NCI-H187 (cell line): Measurements from ENCODE around the gene KCP.
A peak's percentile ranks its signal among the peaks of the same experiment; 100 is the strongest.

Experiments used
- DNase-seq, 2 experiments: peaks; one replicate each; lab custom pipeline; 2025; lab: John Stamatoyannopoulos, UW

Gene KCP

DNA sequence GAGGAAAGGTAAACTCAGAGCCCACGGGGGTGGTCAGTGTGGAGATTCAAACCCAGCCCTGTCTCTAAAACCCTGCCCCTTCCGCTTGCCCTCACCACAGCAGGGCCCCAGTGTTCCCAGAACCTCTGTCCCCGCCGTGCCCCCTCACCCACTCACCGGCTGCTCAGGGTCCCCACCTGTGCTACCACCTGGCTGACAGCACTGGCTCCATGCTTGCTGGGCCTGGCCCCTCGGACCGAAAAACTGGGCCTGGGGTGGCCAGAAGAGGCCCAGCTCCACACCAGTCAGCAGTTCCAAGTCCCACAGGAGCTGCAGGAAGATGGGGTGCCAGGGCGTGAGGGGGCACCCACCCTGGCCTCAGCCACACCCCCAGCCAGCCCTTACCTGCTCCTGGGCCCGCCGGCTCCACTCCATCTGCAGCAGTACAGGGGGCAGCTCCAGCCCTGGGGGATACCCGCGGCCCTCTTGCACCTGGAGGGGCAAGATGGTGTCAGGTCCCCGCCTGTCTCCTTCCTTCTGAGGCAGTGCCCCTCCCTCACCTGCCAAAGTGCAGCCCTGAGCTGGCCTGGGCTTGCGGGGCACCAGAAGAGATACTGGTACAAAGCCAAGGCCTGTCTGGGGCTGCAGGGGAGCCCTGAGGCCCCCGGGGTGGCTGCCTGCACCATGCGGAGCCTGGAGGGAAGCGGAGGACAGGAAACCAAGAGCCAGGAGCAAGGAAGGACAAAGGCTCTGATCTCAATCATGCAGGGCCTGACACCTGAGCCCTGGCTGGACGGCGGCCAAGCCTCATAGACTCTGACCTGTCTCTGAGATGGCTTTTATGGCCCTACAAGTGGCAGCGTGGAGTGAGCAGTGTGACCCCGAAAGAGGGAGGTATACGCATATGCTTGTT, 36.1 kb downstream of the KCP start:
- peak in 1 of 2 experiments; percentile 41 for DNase-seq

GRCh38 chr7:128873234-128873633, 37.3 kb downstream of the KCP start:
- no peak for DNase-seq

DNA sequence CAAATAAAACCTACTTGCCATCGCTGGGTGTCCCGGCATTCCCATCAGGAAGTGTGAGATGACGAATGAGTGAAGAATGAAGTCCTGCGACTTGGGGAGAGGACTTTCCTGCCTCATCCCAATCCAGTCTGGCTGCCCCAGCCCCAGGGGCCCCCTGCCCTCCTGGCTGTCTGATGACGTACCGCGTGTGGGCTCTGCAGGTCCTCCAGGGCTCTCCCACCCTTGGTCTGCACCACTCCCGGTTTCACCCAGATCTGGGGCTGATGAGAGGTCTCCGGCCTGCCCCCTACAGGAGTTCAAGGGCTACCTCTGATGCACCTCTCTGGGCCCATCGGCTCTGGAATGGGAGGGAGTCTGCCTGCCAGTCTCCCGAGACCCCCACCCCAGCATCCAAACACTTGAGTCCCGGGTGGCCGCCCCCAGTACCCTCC, 38.1 kb downstream of the KCP start:
- DNase-seq: no peak

DNA sequence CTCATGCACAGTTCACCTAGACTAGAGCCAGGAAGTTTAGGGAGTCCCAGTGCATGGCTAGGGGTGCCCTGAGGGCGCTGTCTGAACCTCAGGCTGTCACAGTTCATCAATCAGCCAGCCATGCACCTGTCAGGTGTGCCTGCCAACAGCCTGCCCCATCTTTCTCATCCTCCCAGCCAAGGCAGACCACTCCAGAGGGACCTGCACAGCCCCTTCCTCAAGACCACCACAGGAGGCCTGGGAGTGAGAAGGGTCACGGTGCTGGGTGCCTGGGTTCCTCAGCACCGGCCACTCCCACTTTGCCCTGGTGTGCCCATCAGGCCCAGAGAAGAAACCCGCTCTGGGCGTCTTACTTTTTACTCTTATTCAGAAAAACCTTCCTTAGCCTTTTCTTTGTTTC, 39.5 kb downstream of the KCP start:
- DNase-seq: no peak

GRCh38 chr7:128869944-128870285, 40.6 kb downstream of the KCP start:
- DNase-seq: no peak

DNA sequence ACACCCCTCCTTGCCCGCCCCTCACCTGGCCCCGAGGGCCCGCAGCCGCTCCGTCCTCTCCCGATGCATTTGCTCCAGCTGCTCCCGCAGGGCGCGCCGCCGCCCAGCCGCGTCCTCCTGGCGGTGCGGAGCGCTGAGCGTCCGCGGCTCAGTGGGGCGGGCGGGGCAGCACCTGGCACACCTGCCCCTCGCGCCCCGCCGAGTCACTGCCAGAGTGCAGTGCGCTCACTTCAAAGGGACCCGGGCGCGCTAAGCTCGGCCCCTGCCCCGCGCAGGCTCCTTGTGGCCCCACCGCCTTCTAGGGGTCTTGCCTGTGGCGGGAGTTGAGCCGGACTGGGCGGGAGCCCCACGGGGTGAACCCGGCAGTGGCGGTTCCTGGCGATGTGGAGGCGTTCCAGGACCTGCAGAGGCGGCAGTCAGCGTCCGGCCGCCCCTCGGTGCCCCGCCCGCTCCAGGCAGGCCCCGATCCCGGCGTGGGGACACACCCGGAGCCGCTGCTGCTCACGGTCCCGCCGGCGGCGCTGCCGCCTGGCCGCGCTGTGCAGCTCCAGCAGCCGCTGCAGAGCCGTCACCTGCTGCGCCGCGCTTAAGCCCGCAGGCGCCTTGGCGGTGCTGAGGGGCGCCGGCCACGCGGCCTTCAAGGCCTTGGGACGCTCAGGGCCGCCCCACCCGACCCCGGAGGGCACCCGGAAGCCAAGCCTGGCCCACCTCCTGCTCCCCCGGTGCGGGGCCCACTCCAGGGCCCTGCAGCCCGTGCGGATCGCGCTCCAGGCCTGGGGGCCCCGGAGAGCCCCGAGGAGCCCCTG, 41.2 kb downstream of the KCP start:
- peak in 1 of 2 experiments; percentile 42 for DNase-seq

DNA sequence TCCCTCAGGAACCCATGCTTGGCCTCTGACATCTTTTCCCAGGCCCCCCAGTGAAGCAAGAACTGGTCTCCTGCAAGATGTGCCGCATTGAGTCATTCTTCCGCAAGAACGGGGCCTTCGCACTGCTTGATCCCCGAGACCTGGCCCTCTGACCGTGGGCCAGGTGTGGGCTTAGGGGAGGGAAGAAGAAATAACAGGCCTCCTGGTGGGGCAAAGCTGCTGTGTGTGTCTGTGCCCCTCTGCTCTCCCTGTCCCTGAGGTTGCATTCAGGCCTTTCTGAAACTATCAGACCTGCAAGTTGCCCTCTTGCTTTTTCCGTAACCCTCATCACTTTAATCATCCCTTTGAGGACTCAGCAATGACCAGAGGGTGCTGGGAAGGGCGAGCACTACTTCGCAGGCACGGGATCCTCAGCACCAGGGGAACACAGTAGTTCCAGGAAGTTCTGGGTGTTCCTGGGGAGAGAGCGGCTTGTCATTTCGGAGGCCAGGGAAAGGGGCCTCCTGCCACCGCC, 41.8 kb downstream of the KCP start:
- no peak for DNase-seq

DNA sequence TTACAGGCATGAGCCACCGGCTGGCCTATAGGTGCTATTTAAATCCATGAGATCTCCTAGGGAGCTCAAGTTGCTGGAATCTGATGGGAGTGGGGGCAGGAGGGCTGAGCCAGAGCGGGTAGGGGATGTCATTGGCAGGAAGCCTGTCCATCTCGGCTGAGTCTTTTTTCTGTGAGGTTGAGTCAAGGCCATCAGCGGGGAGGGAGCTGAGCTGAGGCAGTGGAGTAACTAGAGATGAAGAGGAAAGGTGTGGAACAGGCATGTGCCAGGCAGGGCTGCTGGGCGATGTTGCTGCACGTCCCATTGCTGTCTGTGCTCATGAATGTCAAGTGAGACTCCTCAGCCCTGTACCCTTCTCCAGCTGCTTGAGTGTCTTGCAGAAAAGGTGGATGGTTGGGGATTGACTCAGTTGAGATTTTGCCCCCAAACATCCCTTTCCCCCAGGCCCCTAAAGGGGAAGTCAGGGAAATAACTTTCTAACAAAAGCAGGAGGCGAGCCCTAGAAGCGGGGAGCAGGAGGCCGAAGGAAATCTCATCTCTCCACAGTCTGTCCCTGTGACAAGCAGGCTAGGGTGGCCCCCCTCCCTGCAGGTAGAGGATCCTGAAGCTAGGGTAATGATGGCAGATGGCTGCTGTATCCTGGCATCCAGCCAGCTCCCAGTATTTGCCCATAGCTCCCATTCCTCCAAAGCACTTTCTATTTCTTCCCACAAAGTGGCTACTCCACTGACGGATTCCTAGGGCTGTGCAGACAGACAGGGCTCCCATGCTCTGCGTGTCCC, 42.5 kb downstream of the KCP start:
- DNase-seq: peak; percentile 73 to 83

GRCh38 chr7:128867241-128867640, 43.3 kb downstream of the KCP start:
- DNase-seq: no peak

GRCh38 chr7:128865996-128866877, 44.3 kb downstream of the KCP start:
- DNase-seq: no peak

- DNase-seq: no peak
Measured at GRCh38 chr7:128865303-128865702, 45.2 kb downstream of the KCP start.

DNA sequence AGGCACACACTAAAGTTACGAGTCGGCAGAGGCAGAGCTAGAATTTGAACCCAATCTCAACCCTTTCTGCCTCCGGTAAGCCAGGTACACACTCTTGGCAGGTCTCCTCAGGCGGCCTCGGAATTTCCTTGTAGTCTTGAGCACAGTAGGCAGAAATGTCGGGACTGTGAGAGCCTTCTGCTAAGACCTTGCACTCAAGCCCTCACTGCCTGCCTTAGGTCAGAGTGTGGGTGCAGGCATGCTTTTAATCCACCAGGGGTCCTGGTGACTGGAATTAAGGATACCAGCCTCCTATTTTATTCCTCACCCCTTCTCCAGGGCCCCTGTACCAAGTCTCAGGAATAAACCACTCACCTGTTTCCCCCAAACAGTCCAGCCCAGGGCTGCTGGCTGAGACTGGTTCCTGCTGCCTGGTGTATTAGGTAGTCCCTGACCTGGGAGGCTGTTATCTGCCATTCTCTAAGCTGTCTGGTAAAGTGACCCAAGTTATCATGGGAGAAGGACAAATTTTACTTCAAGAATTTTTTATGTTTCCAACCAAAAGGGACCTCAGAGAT, 47.0 kb downstream of the KCP start:
- no peak for DNase-seq

- peak; percentile 98 for DNase-seq
Measured at GRCh38 chr7:128862571-128863432, 47.7 kb downstream of the KCP start, which contains the start of gene ATP6V1F. ATP6V1F (plus strand) TSS chr7:128862856; CDS start chr7:128862905, 49 bp downstream.

DNA sequence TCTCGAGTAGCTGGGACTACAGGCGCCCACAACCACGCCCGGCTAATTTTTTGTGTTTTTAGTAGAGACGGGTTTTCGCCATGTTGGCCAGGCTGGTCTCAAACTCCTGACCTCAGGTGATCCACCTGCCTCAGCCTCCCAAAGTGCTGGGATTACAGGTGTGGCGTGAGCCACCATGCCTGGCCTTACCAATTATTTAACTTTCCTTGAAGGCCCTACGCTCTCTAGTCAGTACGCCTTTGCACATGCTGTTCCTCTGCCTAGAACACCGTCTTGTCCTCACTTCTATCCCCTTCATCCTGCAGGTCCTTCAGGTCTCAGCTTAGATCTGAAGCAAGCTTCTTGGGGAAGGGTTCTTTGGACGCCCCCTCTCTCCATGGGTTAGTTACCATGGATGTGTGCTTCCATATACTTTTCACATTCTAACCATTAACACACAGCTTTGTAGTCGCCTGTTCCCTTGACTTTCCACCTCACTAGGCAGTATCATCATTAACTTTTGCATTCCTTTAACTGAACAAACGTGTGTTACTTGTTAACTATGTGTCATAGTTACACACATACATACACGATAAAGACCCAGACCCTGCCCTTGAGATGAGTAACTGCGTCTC, 48.4 kb downstream of the KCP start:
- no peak for DNase-seq

- DNase-seq: no peak
Measured at GRCh38 chr7:128860158-128861073, 50.1 kb downstream of the KCP start.

DNA sequence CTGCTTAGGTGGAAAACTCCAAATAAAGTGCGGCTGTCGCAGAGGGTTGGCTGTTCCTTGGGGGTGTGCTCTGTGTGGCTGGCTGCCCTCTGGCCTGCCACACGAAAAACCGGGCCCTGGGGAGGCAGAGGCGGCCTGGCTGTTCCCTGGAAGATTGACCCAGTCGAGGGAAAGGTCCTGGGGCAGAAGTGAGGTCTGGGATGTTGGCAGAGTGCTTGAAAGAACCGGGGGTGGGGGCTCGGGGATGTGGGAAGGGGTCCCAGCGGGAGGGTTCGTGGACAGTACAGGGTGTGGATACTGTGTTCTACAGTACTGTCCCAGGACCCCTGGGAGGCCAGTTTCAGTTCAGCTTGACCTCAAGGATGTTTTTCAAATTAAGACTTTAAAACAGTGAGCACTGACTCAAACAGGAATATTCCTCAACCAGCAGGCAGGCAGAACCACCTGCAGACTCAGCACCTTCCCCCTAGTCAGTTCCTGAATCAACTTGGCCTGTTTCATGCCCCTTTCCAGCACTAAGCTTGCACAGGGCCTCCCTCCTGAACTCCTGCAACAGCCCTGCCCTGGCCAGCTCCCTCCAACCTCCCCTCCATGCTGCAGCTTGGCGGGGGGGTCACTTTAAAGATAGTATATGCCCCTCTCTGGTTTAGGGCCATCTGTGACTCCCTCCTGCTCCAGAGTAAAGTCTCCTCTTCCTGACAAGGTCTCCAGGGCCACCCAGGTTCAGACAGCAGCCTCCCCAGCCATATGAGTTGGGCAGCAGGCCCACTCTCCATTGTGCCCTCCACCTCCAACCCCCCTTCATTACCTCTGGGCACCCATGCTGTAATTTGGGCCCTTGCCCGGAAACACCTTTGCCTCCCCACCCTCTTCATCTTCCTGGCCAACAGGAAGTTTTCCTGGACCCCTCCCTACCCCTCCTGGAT, 51.0 kb downstream of the KCP start:
- DNase-seq: no peak
